Naive thymus-derived CD4-positive, alpha-beta T cell (primary cell): ENCODE results near the gene SOX9. TPM values are rescaled to one million over a fixed set of nuclear protein-coding genes. Genes with fewer than 3 reads are reported as not detected.

ENCODE experiments used
- ATAC-seq: fragments of 150-1000 bp; cut with Tn5 transposase; 2 replicates; pipeline ENCODE4 v1.10.0; 2021; ENCODE audit warnings: mild to moderate bottlenecking, moderate library complexity
- CTCF ChIA-PET: fragments of 350-600 bp; sonication (Branson Sonifier 250); formaldehyde crosslinking; loops from one replicate; lab custom pipeline; 2021; ENCODE audit warnings: antibody characterized with exemption; lab: Charles Lee
- POLR2A ChIA-PET: fragments of 350-600 bp; sonication (Branson Sonifier 250); formaldehyde crosslinking; loops from one replicate; lab custom pipeline; 2021; ENCODE audit warnings: antibody characterized with exemption, inconsistent platforms; lab: Charles Lee
- DNase-seq, 9 donors: peaks; one replicate each; pipeline versions ENCODE4 v3.0.0 to v3.0.0-alpha.2; 2020 to 2022; ENCODE audit warnings: mixed read lengths in 1 of 9
- H3K27ac ChIP-seq: one replicate; pipeline ENCODE4 v1.7.0; 2013; ENCODE audit warnings: mild to moderate bottlenecking, low read depth, low read length, moderate library complexity
- H3K27me3 ChIP-seq, 2 donors: one replicate each; pipeline ENCODE4 v1.7.0; 2013; ENCODE audit warnings: low read length in 2 of 2, mild to moderate bottlenecking in 2 of 2, moderate library complexity in 2 of 2; ENCODE audit not compliant: control insufficient read depth in 2 of 2, insufficient read depth in 2 of 2
- H3K36me3 ChIP-seq, 3 experiments: 1 replicate in 2 of 3; 2 replicates in 1 of 3; pipeline ENCODE4 v1.7.0; 2013; ENCODE audit warnings: low read length in 3 of 3, mild to moderate bottlenecking in 3 of 3, moderate library complexity in 1 of 3; ENCODE audit not compliant: insufficient read depth in 3 of 3, control insufficient read depth in 2 of 3
- H3K4me1 ChIP-seq, 2 donors: one replicate each; pipeline ENCODE4 v1.7.0; 2013; ENCODE audit warnings: low read length in 2 of 2, mild to moderate bottlenecking in 2 of 2, moderate library complexity in 1 of 2; ENCODE audit not compliant: control insufficient read depth in 2 of 2, insufficient read depth in 2 of 2
- H3K4me3 ChIP-seq: 2 replicates; pipeline ENCODE4 v1.7.0; 2013; ENCODE audit warnings: mild to moderate bottlenecking, low read length
- H3K9me3 ChIP-seq, 3 experiments: 1 replicate in 2 of 3; 2 replicates in 1 of 3; pipeline ENCODE4 v1.7.0; 2013; ENCODE audit warnings: low read length in 3 of 3; ENCODE audit not compliant: control insufficient read depth in 2 of 3
- H3K27ac Mint-ChIP-seq, 9 donors: one replicate each; pipeline ENCODE4 v1.8.0; 2020 to 2022; ENCODE audit warnings: mixed read lengths in 9 of 9, mild to moderate bottlenecking in 8 of 9, moderate library complexity in 5 of 9, inconsistent platforms in 2 of 9
- H3K27me3 Mint-ChIP-seq, 5 donors: one replicate each; pipeline ENCODE4 v1.8.0; 2021 to 2022; ENCODE audit warnings: mixed read lengths in 5 of 5, mild to moderate bottlenecking in 1 of 5
- H3K36me3 Mint-ChIP-seq, 5 donors: one replicate each; pipeline ENCODE4 v1.8.0; 2020 to 2022; ENCODE audit warnings: mixed read lengths in 5 of 5, mild to moderate bottlenecking in 3 of 5, inconsistent platforms in 1 of 5
- H3K4me1 Mint-ChIP-seq, 7 donors: one replicate each; pipeline ENCODE4 v1.8.0; 2020 to 2022; ENCODE audit warnings: mixed read lengths in 7 of 7, mild to moderate bottlenecking in 3 of 7, inconsistent platforms in 1 of 7
- H3K4me3 Mint-ChIP-seq, 10 donors: one replicate each; pipeline ENCODE4 v1.8.0; 2020 to 2022; ENCODE audit warnings: mild to moderate bottlenecking in 10 of 10, mixed read lengths in 10 of 10, moderate library complexity in 6 of 10, inconsistent platforms in 2 of 10
- H3K9me3 Mint-ChIP-seq, 11 donors: one replicate each; pipeline ENCODE4 v1.8.0; 2020 to 2022; ENCODE audit warnings: mixed read lengths in 11 of 11, mild to moderate bottlenecking in 4 of 11, inconsistent platforms in 1 of 11, moderate library complexity in 1 of 11
- intact Hi-C, 2 donors: fragments of 100-400 bp; cut with micrococcal nuclease; formaldehyde crosslinking; loops; one replicate each; pipeline ENCODE4 v1.15.1; 2023
- polyA plus RNA-seq, 2 donors: library from polyadenylated mRNA; unstranded; fragments of 300-500 nt; fragmentation: Illumina TruSeq; gene quantifications; one replicate each; pipeline ENCODE4 v1.2.3, GENCODE V29; 2021
- total RNA-seq, 6 experiments: library from RNA in 5 of 6; stranded (reverse) in 5 of 6; gene quantifications; 1 replicate in 5 of 6; 2 replicates in 1 of 6; pipeline ENCODE4 v1.2.3 and lab custom pipeline; 2021 to 2026

SOX9 gene
- total and polyA plus RNA-seq, 7 experiments from 2014 or later, result not detected

DNA sequence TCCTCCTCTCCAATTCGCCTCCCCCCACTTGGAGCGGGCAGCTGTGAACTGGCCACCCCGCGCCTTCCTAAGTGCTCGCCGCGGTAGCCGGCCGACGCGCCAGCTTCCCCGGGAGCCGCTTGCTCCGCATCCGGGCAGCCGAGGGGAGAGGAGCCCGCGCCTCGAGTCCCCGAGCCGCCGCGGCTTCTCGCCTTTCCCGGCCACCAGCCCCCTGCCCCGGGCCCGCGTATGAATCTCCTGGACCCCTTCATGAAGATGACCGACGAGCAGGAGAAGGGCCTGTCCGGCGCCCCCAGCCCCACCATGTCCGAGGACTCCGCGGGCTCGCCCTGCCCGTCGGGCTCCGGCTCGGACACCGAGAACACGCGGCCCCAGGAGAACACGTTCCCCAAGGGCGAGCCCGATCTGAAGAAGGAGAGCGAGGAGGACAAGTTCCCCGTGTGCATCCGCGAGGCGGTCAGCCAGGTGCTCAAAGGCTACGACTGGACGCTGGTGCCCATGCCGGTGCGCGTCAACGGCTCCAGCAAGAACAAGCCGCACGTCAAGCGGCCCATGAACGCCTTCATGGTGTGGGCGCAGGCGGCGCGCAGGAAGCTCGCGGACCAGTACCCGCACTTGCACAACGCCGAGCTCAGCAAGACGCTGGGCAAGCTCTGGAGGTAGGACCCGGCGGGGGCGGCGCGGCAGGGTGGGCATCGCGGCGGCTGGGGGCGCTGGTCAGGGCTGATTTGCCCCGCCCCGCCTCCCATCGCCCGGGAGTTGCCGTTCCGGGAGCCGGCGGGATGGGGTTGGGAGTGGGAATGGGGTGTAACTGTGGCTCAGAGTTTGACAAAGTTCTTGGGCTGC lies 567 bp downstream of the SOX9 start:
- H3K36me3 ChIP-seq, result no peaks in the 10 kb centered on the region
- Mint-ChIP-seq H3K27me3 (peaks cover 61 to 77% (median 66%) of the 10 kb centered on the region in 5 donors), H3K9me3 (peaks cover 0 to 10% (median 0%) of the 10 kb centered on the region in 11 donors), H3K4me1 (peaks cover 7 to 25% (median 13%) of the 10 kb centered on the region in 7 donors), H3K4me3 (peak overlapping the region in 6 of 10 donors; percentile 30 to 61 (median 44)), H3K36me3 (peaks cover 0 to 14% (median 5%) of the 10 kb centered on the region in 5 donors), H3K27ac (peak overlapping the region in 1 of 9 donors; percentile 79)
- intact Hi-C loops, result no loop called here
- POLR2A ChIA-PET, result no interaction called here
- H3K27me3 ChIP-seq, result peaks cover 6 to 9% of the 10 kb centered on the region in 2 donors
- DNase-seq (no peak), ATAC-seq (no peak)
- CTCF ChIA-PET, result no interaction called here
- H3K4me3 ChIP-seq, result no peak overlapping the region
- no peaks in the 10 kb centered on the region for H3K9me3 ChIP-seq
- no peaks in the 10 kb centered on the region for H3K4me1 ChIP-seq
- H3K27ac ChIP-seq, result no peak overlapping the region

DNA sequence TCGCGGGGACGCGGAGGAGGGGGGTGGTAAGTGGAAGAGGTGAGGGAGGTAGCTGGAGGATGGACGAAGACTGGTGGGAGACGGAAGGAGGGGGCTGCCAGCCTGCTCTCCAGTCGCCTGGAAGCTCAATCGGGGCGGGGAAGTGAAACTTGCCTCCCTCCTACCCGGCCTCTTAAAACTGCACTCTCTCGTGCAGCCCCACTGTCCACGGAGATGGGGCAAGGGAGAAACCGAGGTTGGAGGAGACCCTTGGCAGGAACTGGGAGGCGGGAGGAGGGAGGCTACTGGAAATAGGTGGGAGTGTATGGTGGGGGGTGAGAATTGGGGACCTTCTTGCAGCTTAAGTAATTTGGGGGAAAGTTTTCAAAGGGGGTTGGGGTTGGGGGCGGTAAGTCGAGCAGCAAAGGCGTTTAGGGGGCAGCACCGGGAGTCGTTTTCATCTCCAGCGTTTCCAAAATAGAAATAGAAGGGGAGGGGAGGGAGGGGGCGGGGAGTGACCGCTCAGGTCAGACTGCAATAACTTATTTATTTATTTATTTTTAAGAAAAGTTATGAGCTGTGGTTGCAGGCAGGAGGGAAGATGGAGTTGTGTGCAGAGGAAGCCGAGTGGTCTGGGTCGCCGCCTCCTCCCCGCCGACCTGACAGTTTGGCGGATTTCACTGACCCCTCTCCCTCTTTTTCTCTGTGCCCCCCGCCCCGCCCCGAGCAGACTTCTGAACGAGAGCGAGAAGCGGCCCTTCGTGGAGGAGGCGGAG lies 1.4 kb downstream of the SOX9 start:
- intact Hi-C loops, result no loop called here
- Histone ChIP-seq H3K36me3 (no peaks in the 10 kb centered on the region), H3K4me3 (no peak overlapping the region), H3K27ac (no peak overlapping the region), H3K9me3 (no peaks in the 10 kb centered on the region), H3K27me3 (peaks cover 6% of the 10 kb centered on the region in 2 donors), H3K4me1 (no peaks in the 10 kb centered on the region)
- Mint-ChIP-seq H3K27ac (peak overlapping the region in 1 of 9 donors; percentile 79), H3K27me3 (peaks cover 59 to 72% (median 61%) of the 10 kb centered on the region in 5 donors), H3K9me3 (peaks cover 0 to 10% (median 0%) of the 10 kb centered on the region in 11 donors), H3K4me3 (peak overlapping the region in 6 of 10 donors; percentile 40 to 61 (median 48)), H3K4me1 (peaks cover 6 to 23% (median 12%) of the 10 kb centered on the region in 7 donors), H3K36me3 (peaks cover 0 to 14% (median 5%) of the 10 kb centered on the region in 5 donors)
- no peak for DNase-seq
- POLR2A ChIA-PET, result no interaction called here
- no peak for ATAC-seq
- CTCF ChIA-PET, result no interaction called here

DNA sequence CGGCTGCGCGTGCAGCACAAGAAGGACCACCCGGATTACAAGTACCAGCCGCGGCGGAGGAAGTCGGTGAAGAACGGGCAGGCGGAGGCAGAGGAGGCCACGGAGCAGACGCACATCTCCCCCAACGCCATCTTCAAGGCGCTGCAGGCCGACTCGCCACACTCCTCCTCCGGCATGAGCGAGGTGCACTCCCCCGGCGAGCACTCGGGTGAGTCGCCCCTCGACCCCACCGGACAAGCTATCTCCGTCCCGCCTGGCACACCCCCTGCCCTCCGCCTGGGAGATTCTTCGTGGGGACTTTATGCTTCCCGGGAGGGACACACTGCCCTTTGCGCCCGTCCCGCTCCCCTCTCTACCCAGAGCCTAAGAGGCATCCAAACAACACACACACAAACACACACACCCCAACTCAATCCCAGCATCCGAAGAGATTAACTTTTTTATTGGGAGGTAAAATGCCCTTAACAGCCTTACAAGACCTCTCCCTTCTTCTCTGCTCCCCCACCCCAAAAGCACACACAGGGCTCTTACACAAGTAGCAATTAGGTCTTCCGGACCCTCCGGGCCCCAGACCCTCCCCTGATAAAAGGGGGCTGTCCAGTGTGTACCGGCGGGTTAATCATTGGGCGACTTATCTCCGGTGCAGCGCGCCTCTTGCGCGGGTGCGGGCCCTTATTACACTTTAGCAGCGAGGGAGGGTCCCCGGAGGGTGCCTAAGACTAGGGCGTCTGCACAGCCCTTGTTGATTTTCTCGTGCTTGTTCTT lies 2.1 kb downstream of the SOX9 start:
- ATAC-seq (no peak), DNase-seq (no peak)
- intact Hi-C loops, result no loop called here
- Mint-ChIP-seq H3K9me3 (peaks cover 0 to 10% (median 0%) of the 10 kb centered on the region in 11 donors), H3K27me3 (peaks cover 57 to 71% (median 61%) of the 10 kb centered on the region in 5 donors), H3K4me3 (peak overlapping the region in 4 of 10 donors; percentile 7 to 60 (median 39)), H3K4me1 (peaks cover 6 to 23% (median 12%) of the 10 kb centered on the region in 7 donors), H3K36me3 (peaks cover 0 to 19% (median 5%) of the 10 kb centered on the region in 5 donors), H3K27ac (peak overlapping the region in 1 of 9 donors; percentile 81)
- H3K4me1 ChIP-seq, result no peaks in the 10 kb centered on the region
- no peak overlapping the region for H3K27ac ChIP-seq
- ChIA-PET CTCF (no interaction called here), POLR2A (no interaction called here)
- H3K9me3 ChIP-seq, result no peaks in the 10 kb centered on the region
- no peaks in the 10 kb centered on the region for H3K36me3 ChIP-seq
- peaks cover 6% of the 10 kb centered on the region in 2 donors for H3K27me3 ChIP-seq
- H3K4me3 ChIP-seq, result no peak overlapping the region

DNA sequence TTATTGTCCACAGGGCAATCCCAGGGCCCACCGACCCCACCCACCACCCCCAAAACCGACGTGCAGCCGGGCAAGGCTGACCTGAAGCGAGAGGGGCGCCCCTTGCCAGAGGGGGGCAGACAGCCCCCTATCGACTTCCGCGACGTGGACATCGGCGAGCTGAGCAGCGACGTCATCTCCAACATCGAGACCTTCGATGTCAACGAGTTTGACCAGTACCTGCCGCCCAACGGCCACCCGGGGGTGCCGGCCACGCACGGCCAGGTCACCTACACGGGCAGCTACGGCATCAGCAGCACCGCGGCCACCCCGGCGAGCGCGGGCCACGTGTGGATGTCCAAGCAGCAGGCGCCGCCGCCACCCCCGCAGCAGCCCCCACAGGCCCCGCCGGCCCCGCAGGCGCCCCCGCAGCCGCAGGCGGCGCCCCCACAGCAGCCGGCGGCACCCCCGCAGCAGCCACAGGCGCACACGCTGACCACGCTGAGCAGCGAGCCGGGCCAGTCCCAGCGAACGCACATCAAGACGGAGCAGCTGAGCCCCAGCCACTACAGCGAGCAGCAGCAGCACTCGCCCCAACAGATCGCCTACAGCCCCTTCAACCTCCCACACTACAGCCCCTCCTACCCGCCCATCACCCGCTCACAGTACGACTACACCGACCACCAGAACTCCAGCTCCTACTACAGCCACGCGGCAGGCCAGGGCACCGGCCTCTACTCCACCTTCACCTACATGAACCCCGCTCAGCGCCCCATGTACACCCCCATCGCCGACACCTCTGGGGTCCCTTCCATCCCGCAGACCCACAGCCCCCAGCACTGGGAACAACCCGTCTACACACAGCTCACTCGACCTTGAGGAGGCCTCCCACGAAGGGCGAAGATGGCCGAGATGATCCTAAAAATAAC lies 3.0 kb downstream of the SOX9 start:
- POLR2A ChIA-PET, result no interaction called here
- Mint-ChIP-seq H3K27ac (no peak overlapping the region), H3K4me3 (peak overlapping the region in 2 of 10 donors; percentile 23 to 64), H3K27me3 (peaks cover 49 to 68% (median 56%) of the 10 kb centered on the region in 5 donors), H3K4me1 (peaks cover 5 to 19% (median 11%) of the 10 kb centered on the region in 7 donors), H3K9me3 (peaks cover 0 to 8% (median 2%) of the 10 kb centered on the region in 11 donors), H3K36me3 (peaks cover 0 to 19% (median 5%) of the 10 kb centered on the region in 5 donors)
- CTCF ChIA-PET, result no interaction called here
- no peaks in the 10 kb centered on the region for H3K4me1 ChIP-seq
- DNase-seq, result no peak
- H3K36me3 ChIP-seq, result no peaks in the 10 kb centered on the region
- ATAC-seq, result no peak
- peaks cover 0 to 4% of the 10 kb centered on the region in 2 donors for H3K27me3 ChIP-seq
- H3K27ac ChIP-seq, result no peak overlapping the region
- intact Hi-C loops, result no loop called here
- no peaks in the 10 kb centered on the region for H3K9me3 ChIP-seq
- H3K4me3 ChIP-seq, result no peak overlapping the region

GRCh38 chr17:72124438-72124775 lies 3.6 kb downstream of the SOX9 start:
- no peaks in the 10 kb centered on the region for H3K9me3 ChIP-seq
- DNase-seq (no peak), ATAC-seq (no peak)
- H3K4me1 ChIP-seq, result no peaks in the 10 kb centered on the region
- H3K36me3 ChIP-seq, result no peaks in the 10 kb centered on the region
- H3K27ac ChIP-seq, result no peak overlapping the region
- POLR2A ChIA-PET, result no interaction called here
- Mint-ChIP-seq H3K9me3 (peaks cover 0 to 12% (median 2%) of the 10 kb centered on the region in 11 donors), H3K4me3 (peak overlapping the region in 2 of 10 donors; percentile 23 to 64), H3K36me3 (peaks cover 0 to 15% (median 5%) of the 10 kb centered on the region in 5 donors), H3K4me1 (peaks cover 5 to 13% (median 11%) of the 10 kb centered on the region in 7 donors), H3K27me3 (peaks cover 42 to 66% (median 55%) of the 10 kb centered on the region in 5 donors), H3K27ac (no peak overlapping the region)
- no peak overlapping the region for H3K4me3 ChIP-seq
- intact Hi-C loops, result no loop called here
- H3K27me3 ChIP-seq, result peaks cover 0 to 4% of the 10 kb centered on the region in 2 donors
- CTCF ChIA-PET, result no interaction called here
